Activated CD4-positive, alpha-beta T cell treated with anti-CD3 and anti-CD28 coated beads for 4 hours (primary cell): ENCODE results near the gene SNCG.
"Not testable (repeated sequence)": the region's sequence is repeated elsewhere in the genome, so short reads cannot be mapped to it uniquely, and the experiment has no call there.

Experiments
- DNase-seq, 2 donors: peaks; one replicate each; pipeline ENCODE4 v3.0.0-alpha.2; 2020

Gene SNCG

DNA sequence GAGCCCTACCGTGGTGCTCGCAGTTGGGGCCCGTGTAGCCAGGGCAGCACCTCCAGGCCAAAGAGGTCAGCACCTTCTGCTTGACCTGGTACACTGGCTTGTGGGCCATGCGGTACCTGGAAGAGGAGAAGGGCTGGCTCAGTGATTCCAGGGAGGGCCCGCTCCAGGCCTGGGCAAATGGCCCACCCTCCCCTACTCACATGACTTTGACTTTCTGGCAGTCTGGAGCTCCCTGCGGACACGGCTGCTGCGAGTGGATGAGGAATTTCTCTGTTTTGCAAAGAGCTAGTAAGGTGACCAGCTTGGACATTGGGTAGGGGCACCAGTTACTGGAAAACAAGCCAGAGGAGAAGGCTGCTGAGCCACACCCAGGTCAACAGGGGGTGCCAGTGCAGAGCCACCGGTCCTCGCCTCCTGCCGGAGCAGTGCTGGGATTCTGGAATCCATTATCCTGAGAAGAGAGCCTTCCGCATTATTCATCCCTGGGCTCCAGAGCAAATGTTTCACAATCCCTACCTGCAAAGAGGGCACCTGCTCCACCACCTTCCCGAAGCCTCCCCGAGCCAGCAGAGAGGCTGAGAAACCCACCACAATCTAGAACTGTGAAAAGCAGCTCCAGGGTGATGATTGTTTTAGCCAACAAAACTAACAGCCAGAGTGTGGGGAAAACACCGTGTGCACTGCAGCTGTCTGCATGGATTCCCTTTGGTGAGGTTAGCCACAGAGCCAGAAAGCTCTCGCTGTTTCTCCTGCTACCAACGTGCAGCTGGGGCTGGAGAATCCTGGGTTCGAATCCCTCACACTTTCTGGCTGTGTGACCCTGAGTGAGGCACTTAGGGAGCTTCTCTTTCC lies 12.8 kb upstream of the SNCG start:
- no peak for DNase-seq

DNA sequence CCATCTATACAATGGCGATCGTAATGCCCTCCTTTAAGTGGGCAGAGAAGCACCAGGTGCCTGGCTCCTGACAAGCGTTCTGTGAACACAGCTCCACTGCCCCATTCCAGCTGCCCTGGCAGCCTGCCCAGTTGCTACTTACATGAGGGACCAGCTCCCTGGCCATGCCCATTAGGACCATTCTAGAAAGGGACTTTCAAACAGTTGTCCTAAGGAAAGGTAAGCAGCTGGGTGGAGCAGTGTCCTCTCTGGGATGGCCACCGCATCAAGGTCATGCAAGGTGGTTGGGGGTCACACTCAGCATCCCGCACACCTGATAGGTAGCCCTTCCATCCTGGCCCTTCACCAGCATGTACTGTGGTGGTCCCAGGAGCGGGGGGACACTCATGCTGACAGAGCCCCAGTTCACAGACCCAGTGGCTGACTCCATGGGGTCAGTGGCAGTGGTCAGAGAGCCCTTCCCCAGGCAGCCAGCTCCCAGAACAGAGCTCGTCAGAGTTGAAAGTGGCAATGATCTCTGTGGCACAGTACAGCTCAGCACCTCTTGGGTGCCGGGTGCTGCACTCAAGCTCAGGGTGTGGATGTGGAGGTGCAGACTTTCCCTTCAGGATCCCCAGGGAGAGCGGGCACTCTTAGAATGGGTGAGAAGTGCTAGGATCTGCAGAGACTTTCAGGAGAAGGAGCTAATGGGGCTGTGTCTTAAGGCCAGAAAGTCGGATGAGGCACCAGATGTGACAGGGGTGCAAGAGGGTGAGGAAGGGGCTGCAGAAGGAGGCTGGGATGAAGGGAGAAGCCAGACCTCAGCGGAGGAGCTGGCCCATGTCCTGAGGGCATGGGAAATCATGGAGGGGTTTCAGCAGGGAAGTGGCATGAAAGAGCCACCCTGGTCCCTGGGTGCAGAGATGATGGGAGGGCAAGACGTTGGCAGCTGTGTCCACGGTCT lies 11.9 kb upstream of the SNCG start:
- no peak for DNase-seq

DNA sequence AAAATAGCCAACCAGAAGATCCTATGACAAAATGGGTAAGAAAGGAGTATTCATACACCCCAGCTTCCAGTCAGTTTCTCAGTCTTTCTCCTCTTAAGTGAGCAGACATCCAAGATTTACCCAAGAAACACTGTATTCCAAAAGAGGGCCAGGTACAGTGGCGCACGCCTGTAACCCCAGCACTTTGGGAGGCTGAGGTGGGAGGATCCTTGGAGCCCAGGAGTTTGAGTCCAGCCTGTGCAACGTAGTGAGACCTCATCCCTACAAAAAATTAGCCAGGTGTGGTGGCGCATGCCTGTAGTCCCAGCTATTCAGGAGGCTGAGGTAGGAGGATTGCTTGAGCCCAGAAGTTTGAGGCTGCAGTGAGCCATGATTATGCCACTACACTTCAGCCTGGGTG lies 10.6 kb upstream of the SNCG start:
- DNase-seq, result not testable (repeated sequence)

DNA sequence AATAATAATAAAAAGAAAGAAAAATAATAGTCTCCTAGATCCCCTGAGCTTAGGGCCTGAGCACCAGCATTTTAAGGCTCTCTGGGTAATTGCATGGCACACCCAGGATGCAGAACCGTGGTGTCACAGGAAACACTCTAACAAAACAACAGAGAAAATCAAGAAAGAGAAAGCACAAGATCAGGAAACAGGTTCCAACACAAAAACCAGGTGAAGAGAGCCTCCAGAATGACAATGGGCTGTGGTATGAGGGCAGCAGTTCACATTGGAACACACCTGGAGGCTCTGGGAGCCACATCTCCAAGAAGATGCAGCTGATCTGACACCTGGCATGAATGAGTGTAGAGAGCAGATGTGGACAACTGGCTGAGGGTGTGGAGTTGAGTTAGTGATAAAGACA lies 8.1 kb upstream of the SNCG start:
- no peak for DNase-seq

DNA sequence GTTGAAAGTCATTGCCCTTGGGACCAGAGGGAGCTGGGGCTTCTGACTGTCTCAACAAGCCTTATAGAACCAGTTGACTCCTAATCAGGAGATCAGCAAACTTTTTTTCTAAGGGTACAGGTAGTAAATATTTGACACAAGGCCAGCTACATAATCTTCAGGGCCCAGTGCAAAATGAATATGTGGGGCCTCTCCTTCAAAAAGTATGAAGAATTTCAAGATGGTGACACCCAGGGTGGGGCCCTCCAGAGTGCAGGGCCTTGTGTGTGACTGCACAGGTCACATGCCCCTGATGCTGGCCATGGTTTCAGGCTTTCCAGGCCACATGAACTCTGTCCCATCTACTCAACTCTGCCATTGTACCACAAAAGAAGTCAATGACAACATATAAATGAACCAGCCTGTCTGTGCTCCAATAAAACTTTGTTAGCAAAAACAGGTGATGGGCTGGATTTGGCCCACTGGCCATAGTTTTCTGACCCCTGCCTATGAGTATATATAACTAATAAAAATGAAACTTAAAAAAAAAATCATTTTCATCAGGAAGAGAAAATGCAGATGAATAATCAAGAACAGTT lies 7.1 kb upstream of the SNCG start:
- DNase-seq, result no peak

DNA sequence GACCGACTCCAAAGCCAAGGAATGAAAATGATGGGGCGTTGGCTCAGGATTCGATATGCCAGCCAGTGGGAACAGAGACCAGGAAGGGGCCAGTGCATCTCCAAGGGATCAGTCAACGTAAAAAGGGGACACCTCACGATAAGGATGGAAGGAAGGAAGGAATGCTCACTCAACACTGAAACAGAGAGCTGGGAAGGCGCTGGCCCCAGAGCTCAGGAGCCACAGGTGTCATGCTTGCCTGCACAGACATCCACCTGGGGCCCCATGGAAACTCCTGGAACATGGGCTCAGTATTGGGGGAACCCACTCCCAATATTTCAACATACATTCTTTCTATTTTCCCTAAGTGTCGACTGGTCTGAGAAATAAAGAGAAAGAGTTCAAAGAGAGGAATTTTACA lies 6.3 kb upstream of the SNCG start:
- DNase-seq, result no peak

DNA sequence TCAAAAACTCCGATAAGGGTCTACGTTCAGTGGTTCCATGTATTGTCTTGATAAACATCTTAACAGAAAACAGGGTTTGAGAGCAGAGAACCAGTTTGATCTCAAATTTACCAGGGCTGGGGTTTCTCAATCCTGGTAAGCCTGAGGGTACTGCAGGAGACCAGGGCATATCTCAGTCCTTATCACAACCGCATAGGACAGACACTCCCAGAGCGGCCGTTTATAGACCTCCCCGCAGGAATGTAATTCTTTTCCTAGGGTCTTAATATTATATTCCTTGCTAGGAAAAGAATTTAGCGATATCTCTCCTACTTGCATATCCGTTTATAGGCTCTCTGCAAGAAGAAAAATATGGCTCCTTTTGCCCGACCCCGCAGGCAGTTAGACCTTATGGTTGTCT lies 5.7 kb upstream of the SNCG start:
- DNase-seq, result not testable (repeated sequence)

DNA sequence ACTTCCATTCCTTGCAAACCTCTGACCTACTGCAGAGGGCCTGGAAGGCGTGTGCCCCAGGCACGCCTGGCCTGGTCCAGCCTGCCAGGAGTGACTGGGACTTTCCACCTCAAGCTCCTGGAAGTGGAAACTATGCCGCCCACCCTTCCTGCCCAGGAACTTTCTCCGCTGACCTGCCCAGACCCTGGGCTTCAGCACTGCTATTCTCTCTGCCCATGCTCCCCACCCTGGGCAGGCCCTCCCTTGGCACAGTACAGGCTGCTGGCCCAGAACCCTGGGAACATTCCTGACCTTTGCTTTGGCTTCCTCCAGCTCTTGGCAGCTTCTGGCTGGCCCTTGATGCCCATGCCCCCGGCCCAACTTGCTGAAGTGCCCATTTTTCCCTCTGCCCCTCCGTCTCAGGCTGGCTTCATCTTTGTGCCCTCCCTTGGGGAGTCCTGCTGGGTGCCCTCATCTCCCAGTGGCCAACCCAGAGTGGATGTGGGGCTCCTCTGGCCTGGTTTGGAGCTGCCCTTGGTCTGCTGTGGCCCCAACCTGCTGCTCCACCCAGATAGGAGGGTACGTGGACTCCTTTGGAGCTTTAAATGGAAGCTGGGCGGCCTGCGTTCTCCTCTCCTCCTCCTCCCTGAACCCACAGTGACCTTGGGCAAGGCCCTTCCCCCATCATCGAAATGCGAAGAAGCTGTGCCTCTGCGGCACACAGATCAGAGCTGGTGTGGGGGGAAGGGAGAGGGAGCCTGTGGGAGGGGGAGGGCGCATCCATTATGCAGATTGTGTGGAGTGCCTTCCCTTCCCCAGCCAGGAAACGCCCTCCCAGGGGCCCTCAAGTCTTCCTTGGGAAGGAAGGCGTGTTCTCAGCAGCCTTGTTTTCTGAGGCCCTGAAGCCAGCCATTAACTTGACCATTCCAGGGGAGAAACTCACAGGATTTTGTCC lies 4.4 kb upstream of the SNCG start:
- DNase-seq, result no peak

DNA sequence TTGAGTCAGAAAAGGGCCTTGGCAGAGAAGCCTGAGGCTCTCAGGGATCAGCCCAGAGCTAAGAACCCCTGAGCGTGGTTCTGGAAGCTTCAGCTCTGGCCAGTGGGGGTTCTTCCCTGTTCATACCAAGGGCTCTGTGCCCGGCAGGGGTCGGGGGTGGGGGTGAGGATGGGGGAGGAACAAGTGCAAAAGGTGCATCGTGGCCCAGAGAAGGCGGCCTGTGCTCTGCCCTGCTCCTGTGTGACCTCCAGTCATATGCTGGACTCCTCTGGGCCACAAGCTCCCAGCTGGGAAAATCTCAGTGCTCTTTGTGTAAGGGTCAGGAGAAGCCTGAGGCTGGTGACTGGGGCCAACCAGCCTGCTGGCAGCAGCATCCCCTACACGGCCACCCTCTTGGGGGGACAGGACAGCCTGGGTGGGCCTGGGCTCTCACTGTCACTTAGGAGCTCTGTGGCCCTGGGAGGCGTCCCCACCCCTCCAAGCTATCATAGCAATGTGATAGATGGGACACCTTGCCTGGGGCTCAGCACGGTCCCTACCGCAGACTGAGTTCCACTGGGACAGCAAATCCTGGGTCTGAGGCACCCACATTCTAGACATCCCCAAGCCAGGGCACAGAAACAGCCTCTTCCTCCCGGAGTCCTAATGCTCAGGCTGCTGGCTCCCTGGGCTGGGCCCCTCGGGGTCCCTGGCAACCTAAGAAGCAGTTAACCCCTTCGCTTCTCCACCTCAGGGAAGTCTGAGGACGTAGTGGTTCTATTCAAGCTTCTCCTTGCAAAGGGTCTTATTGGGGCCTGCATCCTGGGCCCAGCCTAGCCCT lies 3.5 kb upstream of the SNCG start:
- DNase-seq, result no peak

DNA sequence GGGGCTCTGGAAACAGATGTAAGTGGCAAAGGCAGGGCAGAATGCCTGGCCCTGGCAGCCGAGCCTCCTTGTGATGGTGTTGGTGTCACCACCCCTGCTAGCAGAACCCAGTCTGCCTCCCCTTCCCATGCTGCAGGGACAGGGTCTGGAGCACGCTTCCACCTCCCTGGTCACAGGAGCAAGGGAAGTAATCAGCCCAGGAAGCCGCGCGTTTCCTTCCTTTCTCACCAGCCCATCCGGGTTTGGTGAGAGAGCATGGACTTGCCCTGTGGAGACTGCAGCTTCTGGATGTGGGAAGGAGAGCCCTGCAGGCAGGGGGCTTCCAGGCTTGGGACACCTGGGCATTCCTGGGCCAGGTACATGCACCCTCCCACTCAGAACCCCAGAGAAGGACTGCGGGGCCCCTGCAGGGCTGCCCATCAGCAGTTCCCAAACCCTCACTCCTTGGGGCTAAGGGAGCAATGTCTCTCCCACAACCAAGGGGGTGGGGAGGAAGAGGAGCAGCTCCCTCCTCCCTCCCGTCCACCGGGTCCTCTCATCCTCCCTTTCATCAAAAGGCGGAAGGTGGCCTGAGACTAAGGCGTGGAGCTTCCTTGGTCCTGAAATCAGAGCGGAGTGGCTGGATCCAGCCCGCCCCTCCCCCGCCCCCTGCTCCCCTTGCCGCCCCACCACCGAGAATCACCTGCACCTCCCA lies 2.8 kb upstream of the SNCG start:
- DNase-seq, result no peak

DNA sequence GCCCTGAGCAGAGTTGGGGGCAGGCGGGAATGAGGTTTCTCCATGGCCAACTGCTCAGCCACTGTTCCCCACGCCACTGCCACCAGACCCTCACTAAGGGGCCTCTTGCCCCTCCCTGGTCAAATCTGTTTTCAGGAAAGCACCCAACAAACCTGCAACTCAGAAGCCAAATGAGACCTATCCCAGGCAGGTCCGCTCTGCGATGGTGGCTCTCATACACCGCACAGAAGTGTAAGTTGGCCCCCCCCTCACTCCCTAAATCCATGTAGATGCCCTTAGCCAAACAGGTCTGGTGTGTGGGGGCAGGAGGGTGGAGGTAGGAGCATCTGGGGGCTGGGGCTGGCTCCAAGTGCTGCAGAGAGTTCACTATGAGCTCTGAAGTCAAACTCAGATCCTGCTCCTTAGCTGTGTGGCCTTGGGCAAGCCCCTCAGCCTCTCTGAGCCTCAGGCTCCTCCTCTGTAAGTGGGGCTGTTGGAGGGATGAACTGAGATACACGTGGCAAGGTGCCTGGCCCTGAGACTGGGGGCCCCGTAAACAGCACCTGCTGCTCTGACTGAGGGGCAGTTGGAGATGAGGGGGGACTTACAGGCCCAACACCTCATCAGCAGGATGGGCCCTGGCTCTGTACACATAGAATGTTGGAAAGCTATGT lies 2.1 kb upstream of the SNCG start:
- no peak for DNase-seq

DNA sequence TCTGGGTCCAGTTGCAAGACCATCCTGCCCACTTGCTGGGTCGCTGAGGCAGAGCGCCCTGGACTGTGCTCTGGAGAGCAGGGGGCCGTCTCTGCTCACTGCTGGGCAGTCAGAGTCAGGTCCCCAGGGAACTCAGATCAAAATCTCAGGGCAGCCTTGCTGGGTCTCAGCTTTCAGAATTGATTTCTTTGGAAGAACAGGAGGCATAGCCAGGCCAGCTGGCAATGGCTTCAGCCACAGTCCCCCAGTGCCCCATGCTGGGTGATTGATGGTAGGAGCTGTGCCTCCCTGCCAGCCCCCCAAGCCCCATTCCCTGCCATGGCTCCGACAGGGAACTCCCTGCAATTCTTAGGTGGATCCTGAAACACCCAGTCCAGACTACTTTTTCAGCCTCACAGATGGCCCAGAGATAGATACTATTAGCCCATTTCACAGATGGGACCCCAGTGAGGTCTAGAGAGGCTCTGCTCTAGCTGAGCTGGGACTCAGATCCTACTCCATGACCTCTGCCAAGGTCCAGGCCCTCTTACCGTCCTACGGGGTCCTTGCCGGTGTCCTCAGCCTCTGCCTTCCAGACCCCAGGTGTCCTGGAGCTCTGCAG lies 1.5 kb upstream of the SNCG start:
- no peak for DNase-seq

DNA sequence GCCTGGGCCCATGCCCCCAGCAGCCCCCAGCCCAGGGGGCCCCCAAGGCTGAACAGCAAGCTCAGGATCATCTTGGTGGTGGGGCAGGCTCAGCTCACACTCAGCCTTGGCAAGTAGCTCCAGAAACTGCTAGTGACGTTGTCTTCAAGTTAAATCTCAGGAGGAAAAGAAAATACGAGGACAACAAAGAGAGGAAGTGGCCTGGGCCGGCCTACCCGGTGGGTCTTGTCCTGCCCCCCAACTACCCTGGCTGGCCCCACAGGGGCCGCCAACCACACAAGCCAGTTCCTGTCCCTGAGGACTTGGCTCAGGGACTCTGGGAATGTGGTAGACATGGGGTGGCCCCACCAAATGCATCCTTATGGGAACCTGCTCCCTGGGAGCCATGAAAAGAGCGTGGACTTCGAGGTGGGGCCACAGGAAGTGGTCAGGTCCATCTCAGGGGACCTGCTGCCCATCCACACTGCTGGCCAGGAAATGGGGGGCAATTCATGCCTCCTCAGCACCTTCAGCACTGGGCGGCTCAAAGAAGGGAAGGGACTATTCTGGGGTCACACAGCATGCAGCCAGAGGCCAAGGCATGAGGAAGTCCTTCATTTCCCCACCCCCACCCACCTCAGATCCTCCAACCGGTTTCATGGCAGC lies 806 bp upstream of the SNCG start, which contains the start of gene MMRN2:
TSS of gene MMRN2 (minus strand) at position 145 of the 645 bp plus-strand sequence. CDS start at position 71, 74 bp downstream.
- no peak for DNase-seq

DNA sequence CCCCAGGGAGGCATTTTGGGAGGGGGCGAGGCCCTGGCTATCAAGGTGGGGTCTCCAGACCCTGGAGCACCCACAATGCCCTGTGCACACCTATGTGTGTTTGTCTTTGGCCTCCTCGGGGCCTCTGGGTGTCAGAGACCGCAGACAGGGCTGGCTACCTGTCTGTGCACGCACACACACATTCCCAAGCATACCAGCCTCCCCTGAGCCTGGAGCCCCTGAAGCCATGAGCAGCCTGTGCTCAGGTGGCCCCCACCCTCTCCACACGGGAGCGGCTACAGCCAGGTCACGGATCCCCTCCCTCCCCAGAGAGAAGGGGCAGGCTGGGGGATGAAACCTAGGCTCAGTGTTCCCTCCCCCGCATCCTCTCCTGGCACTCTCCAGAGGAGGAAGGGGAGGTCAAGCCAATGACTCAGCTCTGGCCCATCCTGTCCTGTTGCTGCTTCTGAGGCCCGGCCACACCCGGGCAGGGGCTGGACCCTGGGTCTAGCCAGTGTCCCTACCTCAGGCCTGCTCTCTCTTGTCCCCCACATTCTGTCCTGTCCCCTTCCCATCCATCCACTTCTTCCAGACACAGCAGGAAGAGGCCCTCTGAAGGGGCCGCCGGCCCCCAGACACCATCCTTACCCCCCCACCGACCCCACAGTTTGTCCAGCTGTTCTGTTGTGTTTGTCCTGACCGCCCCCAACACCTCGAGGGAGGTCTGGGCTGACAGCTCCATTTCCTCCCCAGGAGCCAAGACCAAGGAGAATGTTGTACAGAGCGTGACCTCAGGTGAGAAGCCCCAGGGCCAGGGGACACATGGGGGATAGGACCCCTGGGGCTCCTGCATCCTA lies 720 bp downstream of the SNCG start:
- no peak for DNase-seq

DNA sequence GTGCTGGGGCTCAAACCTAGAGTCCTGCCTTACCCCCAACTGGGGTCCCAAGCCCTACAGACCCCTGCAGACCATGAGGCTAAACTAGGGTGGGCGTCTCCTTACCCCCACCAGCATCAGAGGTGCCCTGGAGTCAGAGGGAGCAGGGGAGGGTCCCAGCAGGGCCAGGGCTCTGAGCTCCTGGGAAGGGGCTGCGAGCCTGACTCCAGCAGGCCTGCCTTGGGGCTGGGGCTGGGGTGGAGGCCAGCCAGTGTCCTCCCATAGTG lies 1.3 kb downstream of the SNCG start:
- DNase-seq, result no peak

DNA sequence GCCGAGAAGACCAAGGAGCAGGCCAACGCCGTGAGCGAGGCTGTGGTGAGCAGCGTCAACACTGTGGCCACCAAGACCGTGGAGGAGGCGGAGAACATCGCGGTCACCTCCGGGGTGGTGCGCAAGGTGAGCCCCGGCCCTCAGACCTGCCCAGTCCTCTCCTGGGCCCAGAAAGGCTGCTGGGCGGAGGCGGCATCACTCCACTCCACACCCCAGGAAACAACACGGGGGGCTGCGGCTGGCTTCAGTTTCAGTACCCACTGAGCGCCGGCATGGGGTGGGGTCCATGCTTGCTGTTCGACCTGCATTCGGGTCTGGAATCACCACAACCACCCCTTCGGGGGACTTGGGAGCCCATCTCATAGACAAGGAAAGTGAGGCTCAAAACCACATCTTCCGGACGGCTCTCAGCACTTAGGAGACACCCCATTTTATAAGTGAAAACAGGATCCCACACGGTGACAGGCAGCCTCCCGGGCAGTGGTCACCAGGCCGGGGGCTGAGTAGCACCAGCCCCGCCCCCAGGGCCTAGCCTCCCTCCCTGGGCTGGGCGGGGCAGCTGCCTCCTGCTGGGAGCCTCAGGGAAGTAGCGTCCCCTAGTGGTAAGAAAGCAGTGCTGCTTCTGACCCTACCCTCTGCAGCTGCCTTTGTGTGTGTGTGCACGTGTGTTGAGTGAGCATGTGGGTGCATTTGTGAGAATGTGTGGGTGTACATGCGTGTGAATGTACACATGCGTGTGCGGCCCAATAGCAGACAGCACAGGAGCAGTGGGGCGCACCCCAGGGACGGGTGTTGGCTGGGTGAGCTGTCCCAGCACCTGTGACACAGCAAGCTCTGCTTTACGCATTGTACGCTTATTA lies 1.8 kb downstream of the SNCG start:
- no peak for DNase-seq

DNA sequence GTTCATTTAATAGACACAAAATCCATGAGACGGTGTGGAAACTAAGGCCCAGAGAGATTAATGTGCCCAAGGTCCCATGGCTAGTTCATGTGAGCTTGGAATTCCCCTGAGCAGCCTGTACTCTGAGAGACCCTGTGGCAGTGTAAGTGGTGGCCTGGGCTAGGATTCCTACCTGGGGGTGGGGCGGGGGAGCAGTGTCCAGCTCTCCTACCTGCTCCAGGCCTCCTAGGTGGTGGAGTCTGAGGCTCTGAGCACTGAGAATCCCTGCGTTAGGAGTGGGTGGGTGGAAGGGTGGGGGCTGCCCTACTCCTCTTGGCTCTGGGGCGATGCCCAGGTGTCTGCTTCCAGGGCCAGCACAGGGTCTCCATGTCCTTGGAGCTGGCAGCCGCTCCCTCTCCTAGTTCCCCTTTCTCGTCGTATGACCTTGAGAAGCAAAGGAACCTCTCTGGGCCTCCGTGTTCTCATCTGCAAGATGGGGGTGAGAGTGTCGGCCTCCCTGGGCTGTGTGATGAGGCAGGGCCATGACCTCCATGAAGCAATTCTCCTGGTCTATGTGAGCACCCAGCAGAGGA lies 2.5 kb downstream of the SNCG start:
- no peak for DNase-seq
